ENCODE measurements around the gene PTPRC. TPM values are rescaled to one million over a fixed set of nuclear protein-coding genes. Genes with fewer than 3 reads are reported as not detected.

Gene PTPRC
- total and polyA plus RNA-seq, 8 donors, result 0.59 to 20.5 (median 2.7) TPM

GRCh38 chr1:198620951-198621824 is 17.7 kb upstream of the PTPRC start:
- 78 to 83% methylated on average over 10 of the region's 10 CpGs for WGBS, 2 donors
- peak in 2 of 4 donors; percentile 52 to 57 for ATAC-seq
- intact Hi-C loops (cut with DNase I), result no loop called here
- no peaks in the 10 kb centered on the region for H3K36me3 ChIP-seq
- no peak for FAIRE-seq
- H3K4me1 ChIP-seq, result no peaks in the 10 kb centered on the region
- no peak for DNase-seq
- no peak overlapping the region for H3K27ac ChIP-seq
- no peak for TF ChIP-seq CTCF (IDR thresholded peaks at IDR 0.05)
- no peak overlapping the region for H3K4me3 ChIP-seq
- no peaks in the 10 kb centered on the region for H3K27me3 ChIP-seq
- no peaks in the 10 kb centered on the region for H3K9me3 ChIP-seq

- DNase-seq (no peak), FAIRE-seq (no peak), ATAC-seq (no peak)
- H3K27ac ChIP-seq, result no peak overlapping the region
- no peak overlapping the region for H3K4me3 ChIP-seq
- no peaks in the 10 kb centered on the region for H3K9me3 ChIP-seq
- no peaks in the 10 kb centered on the region for H3K27me3 ChIP-seq
- 73 to 77% methylated on average over 1 of the region's 1 CpG for WGBS, 2 donors
- intact Hi-C loops (cut with DNase I), result no loop called here
- TF ChIP-seq CTCF (IDR thresholded peaks at IDR 0.05), result no peak
- no peaks in the 10 kb centered on the region for H3K4me1 ChIP-seq
- no peaks in the 10 kb centered on the region for H3K36me3 ChIP-seq
Observed at GRCh38 chr1:198622001-198622400, 16.8 kb upstream of the PTPRC start.

- WGBS, 2 donors, result 49 to 60% methylated on average over 4 of the region's 4 CpGs
- Histone ChIP-seq H3K27ac (no peak overlapping the region), H3K9me3 (no peaks in the 10 kb centered on the region), H3K4me1 (no peaks in the 10 kb centered on the region), H3K36me3 (no peaks in the 10 kb centered on the region), H3K4me3 (no peak overlapping the region), H3K27me3 (no peaks in the 10 kb centered on the region)
- ATAC-seq (no peak), DNase-seq (no peak), FAIRE-seq (no peak)
- intact Hi-C loops (cut with DNase I), result no loop called here
- no peak for TF ChIP-seq CTCF (IDR thresholded peaks at IDR 0.05)
Observed at GRCh38 chr1:198623752-198624647, 14.8 kb upstream of the PTPRC start.

GRCh38 chr1:198624648-198624980 is 14.2 kb upstream of the PTPRC start:
- H3K36me3 ChIP-seq, result no peaks in the 10 kb centered on the region
- FAIRE-seq, result no peak
- 73 to 84% methylated on average over 1 of the region's 1 CpG for WGBS, 2 donors

More at GRCh38 chr1:198624648-198624980, 14.2 kb upstream of the PTPRC start:
- no peaks in the 10 kb centered on the region for H3K4me1 ChIP-seq
- intact Hi-C loops (cut with DNase I), result no loop called here
- no peak for ATAC-seq
- H3K27ac ChIP-seq, result no peak overlapping the region
- H3K9me3 ChIP-seq, result no peaks in the 10 kb centered on the region
- H3K4me3 ChIP-seq, result no peak overlapping the region
- H3K27me3 ChIP-seq, result no peaks in the 10 kb centered on the region
- DNase-seq, result no peak
- no peak for TF ChIP-seq CTCF (IDR thresholded peaks at IDR 0.05)
